Hematopoietic multipotent progenitor cell treated with erythropoietin and hydrocortisone succinate and interleukin-3 and kit ligand, for 6 days (in vitro differentiated cells): ENCODE data around the gene SLC30A5.
"Not testable (repeated sequence)": the region's sequence is repeated elsewhere in the genome, so short reads cannot be mapped to it uniquely, and the experiment has no call there.

Experiments
- DNase-seq: peaks from one replicate; pipeline ENCODE4 v3.0.0-alpha.2; 2015

The SLC30A5 gene

GRCh38 chr5:69105996-69106906 lies 12.4 kb downstream of the SLC30A5 start:
- DNase-seq: peak; percentile 74

- DNase-seq: not testable (repeated sequence)
Observed at GRCh38 chr5:69108367-69108766, 14.6 kb downstream of the SLC30A5 start.

DNA sequence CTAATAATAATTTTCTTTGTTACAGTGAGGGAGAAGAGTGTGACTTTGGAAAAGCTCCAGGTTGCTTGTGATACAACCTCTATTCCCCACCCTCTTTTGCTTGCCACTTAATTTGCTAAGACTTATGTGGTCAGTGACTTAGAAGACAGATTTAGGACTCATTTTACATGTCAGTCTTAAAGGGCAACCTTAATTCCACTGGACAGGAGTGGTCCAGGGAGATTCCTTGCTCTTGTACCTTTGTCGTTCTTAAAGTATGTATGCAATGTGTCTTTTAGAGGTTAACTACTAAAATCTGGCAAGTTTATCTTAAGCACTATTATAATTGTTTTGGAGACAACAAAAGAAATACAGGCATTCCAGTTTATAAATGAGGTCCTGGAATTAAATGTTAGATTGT lies 20.0 kb downstream of the SLC30A5 start:
- DNase-seq: no peak

GRCh38 chr5:69115526-69115925 lies 21.7 kb downstream of the SLC30A5 start:
- DNase-seq: no peak

DNA sequence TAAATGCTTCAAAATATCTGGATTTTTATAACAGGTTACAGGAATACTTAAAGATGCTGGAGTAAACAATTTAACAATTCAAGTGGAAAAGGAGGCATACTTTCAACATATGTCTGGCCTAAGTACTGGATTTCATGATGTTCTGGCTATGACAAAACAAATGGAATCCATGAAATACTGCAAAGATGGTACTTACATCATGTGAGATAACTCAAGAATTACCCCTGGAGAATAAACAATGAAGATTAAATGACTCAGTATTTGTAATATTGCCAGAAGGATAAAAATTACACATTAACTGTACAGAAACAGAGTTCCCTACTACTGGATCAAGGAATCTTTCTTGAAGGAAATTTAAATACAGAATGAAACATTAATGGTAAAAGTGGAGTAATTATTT lies 35.6 kb downstream of the SLC30A5 start:
- no peak for DNase-seq

DNA sequence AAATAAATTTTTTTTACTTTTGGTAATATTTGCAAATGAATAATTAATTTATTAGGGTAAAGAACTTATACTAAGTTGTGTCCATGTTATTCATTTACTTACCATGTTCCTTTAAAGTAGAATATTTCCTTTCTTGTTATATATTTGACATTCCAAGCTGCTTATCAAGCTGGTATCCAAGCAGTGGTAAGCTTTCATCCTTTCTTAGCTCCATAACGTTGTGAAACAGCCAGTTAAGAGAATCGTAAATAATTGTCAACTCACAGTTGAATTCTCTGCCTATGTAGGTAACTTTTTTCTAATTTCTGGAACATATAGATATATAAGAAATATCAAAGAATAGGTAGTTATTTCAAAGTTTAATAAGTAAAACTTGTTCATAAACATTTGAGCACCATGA lies 36.4 kb downstream of the SLC30A5 start:
- no peak for DNase-seq

GRCh38 chr5:69131304-69131703 lies 37.5 kb downstream of the SLC30A5 start:
- DNase-seq: no peak

DNA sequence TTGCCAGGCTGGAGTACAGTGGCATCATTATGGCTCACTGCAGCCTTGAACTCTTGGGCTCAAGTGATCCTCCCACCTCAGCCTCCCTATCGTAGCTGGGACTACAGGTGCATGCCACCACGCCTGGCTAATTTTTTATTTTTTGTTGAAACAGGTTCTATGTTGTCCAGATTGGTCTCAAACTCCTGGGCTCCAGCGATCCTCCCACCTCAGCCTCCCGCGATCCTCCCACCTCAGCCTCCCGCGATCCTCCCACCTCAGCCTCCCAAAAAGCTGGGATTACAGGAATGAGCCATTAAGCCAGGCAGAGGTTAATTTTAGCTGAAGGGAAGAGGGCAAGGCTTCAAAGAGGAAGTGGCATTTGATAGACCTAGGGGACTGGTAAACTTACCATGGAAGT lies 40.3 kb downstream of the SLC30A5 start:
- no peak for DNase-seq

- DNase-seq: no peak
Observed at GRCh38 chr5:69136293-69136692, 42.5 kb downstream of the SLC30A5 start.

DNA sequence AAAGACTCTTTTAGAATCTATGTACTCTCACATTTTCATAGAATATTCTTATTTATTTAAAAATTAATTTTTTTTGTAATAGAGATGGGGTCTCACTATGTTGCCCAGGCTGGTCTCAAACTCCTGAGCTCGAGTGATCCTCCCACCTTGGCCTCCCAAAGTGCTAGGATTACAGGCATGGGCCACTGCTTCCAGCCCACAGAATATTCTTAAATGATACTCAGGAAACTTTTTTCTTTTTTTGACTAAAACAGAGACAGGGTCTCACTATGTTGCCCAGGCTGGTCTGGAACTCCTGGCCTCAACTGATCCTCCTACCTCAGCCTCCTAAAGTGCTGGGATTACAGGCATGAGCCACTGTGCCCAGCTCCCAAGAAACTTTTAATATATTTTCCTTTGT lies 43.4 kb downstream of the SLC30A5 start:
- DNase-seq: not testable (repeated sequence)

DNA sequence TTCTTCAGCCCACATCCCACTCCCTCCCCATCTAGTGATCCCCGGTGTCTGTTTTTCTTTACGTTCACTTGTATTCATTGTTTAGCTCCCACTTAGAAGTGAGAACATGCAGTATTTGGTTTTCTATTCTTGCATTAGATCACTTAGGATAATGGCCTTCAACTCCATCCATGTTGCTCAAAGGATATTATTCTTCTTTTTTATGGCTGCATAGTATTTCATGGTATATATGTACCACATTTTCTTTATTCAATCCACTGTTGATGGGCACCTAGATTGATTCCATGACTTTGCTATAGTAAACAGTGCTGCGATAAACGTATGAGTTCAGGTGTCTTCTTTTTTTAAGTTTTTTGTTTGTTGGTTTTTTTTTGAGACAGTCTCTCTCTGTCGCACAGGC lies 44.0 kb downstream of the SLC30A5 start:
- no peak for DNase-seq

DNA sequence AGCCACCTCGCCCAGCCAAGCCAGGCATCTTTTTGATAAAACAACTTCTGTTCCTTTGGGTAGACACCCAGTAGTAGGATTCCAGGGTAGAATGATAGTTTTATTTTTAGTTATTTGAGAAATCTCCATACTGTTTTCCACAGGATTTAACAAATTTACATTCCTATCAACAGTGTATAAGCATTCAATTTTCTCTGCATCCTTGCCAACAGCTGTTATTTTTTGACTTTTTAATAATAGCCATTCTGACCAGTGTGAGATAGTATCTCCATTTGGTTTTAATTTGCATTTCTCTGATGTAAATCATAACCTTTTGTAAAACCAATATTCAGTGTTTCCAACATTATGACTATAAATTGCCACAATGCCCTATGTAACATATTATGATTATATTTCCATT lies 45.0 kb downstream of the SLC30A5 start:
- no peak for DNase-seq

- DNase-seq: not testable (repeated sequence)
Observed at GRCh38 chr5:69140239-69140638, 46.4 kb downstream of the SLC30A5 start.

GRCh38 chr5:69140827-69141226 lies 47.0 kb downstream of the SLC30A5 start:
- no peak for DNase-seq

DNA sequence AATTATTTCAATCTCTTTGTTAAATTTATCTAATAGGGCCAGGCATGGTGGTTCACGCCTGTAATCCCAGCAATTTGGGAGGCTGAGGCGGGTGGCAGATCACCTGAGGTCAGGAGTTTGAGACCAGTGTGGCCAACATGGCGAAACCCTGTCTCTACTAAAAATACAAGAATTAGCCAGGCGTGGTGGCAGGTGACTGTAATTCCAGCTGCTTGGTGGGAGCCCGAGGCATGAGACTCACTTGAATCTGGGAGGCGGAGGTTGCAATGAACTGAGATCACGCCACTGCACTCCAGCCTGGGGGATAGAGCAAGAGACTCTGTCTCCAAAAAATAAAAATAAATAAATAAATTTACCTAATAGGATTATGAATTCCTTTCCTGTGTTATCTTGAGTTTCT lies 54.8 kb downstream of the SLC30A5 start:
- not testable (repeated sequence) for DNase-seq

DNA sequence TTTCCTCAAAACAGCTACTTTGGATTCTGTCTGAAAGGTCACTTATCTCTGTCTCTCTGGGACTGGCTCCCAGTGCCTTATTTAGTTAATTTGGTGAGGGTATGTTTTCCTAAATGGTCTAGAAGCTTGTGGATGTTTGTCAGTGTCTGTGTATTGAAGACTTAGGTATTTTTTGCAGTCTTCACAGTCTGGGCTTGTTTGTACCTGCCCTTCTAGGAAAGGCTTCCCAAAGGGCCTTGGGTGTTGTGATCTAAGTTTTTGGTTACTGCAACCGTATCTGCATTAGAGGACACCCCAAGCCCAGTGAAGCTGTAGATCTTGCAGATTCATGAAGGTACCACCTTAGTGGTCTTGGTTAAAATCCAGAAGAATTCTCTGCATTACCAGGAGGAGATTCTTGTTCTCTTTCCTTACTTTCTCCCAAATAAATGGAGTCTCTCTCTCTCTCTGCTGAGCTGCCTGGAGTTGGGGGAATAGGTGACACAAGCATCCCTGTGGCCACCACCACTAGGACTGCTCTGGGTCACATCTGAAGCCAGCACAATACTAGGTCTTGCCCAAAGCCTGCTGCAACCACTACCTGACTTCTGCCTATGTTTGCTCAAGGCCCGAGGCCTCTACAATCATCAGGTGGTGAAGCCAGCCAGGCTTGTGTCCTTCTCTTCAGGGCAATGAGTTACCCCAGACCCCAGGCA lies 55.3 kb downstream of the SLC30A5 start:
- no peak for DNase-seq

GRCh38 chr5:69149676-69150010 lies 55.8 kb downstream of the SLC30A5 start:
- no peak for DNase-seq

DNA sequence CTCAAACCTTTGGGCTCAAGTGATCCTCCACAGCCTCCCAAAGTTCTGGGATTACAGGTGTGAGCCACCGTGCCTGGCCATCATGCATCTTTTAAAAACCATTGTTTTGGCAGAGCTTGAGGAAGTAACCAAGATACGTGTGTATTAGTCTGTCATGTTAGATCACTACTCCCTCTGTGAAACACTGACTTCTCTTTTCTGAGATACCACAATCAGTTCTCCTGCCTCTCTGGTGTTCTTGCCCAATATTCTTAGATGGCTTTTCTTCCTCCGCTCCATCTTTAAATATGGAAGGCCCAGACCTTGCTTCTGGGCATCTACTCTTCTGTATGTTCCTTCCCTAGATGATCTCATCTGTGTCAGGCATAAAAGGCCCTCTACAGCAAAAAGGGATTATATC lies 58.9 kb downstream of the SLC30A5 start:
- DNase-seq: peak; percentile 54

DNA sequence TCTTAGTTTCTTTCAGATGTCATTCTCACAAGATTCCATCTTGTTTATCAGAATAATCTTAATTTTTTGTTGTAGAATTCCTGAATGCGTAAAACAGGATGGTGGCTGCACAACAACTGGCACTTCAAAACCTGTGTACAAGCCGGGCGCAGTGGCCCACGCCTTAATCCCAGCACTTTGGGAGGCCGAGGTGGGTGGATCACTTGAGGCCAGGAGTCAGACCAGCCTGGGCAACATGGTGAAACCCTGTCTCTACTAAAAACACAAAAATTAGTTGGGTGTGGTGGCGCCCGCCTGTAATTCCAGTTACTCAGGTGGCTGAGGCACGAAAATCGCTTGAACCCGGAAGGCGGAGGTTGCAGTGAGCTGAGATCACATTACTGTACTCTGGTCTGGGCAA lies 62.6 kb downstream of the SLC30A5 start:
- DNase-seq: no peak

DNA sequence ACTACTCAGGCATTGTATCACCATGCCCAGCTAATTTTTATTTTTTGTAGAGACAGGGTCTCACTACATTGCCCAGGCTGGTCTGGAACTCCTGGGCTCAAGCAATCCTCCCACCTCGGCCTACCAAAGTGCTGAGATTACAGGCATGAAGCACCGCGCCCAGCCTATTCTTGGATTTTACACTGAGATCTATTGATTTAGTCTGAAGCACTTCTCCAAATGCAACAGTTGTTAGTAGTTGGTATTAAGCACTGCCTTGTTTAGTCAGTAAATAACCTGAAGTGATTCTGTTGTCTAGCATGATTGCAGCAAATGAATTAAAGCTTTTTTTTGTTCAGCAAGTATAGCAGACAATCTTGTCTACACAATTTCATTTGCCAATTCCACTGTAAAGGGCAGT lies 64.2 kb downstream of the SLC30A5 start:
- DNase-seq: no peak

DNA sequence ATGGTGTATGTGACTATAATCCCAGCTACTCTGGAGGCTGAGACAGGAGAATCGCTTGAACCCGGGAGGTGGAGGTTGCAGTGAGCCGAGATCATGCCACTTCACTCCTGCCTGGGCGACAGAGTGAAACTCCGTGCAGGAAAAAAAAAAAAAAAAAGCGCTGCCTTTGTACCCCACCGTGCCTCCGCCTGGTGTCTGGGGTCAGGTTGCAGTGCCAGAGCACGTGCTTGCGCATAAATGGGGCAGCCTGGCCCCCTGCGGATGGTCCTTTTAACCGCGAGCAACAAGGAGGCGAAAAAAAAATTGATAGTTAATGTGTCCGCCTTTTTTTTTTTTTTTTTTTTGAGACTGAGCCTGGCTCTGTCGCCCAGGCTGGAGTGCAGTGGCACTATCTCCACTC lies 66.8 kb downstream of the SLC30A5 start:
- no peak for DNase-seq

GRCh38 chr5:69166686-69167492 lies 73.1 kb downstream of the SLC30A5 start, which contains the start of gene CCNB1:
TSS of gene CCNB1 (plus strand) at chr5:69167150. CDS start at chr5:69167263, 113 bp downstream.
- DNase-seq: peak; percentile 99

GRCh38 chr5:69167493-69167855 lies 73.7 kb downstream of the SLC30A5 start:
- DNase-seq: peak; percentile 52

DNA sequence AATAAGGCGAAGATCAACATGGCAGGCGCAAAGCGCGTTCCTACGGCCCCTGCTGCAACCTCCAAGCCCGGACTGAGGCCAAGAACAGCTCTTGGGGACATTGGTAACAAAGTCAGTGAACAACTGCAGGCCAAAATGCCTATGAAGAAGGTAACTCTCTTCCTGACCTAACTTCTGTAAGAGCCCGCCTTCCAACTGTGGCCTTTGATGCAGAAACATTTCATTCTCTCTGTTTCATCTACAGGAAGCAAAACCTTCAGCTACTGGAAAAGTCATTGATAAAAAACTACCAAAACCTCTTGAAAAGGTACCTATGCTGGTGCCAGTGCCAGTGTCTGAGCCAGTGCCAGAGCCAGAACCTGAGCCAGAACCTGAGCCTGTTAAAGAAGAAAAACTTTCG lies 74.1 kb downstream of the SLC30A5 start:
- peak; percentile 14 for DNase-seq
